SK-N-MC (cell line): ENCODE measurements around the gene NFATC1.

ENCODE experiments used
- EZH2 ChIP-seq: fragments of 200-600 bp; sonication (generic); IDR thresholded peaks from one replicate; pipeline ENCODE4 v1.6.1; 2017; ENCODE audit warnings: antibody characterized with exemption
- FOXP2 ChIP-seq: optimal IDR thresholded peaks from 2 replicates; pipeline ENCODE3; 2011; ENCODE audit warnings: mild to moderate bottlenecking, moderate library complexity; ENCODE audit not compliant: insufficient read depth; ENCODE audit errors: extremely low read length, control extremely low read depth
- POLR2AphosphoS5 ChIP-seq: IDR thresholded peaks from 2 replicates; pipeline ENCODE4 v1.6.1; 2012; ENCODE audit warnings: mild to moderate bottlenecking, low read depth, low read length, borderline replicate concordance

DNA sequence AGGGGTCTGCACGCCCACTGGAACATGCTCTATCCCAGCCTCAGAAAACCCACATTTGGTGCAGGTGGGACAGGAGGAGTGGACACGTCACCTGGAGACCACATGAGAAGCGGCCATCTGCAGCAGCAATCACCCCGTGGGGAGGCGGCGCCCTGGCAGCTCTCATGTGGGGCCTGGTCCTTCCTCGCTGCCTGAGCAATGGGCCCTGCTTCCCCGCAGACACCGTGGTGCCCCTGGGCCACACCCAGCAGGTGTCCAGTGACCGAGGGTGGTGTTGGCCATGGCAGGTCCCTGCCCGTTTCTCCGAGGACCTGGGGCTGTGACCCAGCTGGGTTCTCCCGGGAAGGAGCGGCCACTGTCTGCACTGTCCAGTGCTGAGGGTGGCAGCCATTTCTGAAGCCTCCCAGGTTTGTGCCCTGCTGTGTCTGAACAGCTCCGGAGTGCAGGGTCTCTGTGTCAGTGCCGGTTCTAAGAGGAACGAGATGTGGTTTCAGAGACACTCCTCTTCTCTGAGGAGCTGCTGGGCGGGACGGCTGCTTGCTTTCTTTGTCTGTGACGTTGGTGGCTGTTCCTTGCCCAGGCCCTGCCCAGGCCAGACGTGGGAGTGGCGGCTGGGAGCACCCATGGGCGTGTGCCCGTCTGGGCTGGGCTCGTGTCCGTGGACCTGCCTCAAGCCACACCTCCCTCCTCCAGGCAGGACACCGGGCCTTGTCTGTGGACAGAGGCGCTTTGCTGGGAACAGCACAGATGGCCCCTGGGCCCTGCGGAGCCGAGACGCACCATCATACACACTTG lies 44.8 kb downstream of the NFATC1 start:
- TF ChIP-seq EZH2 = no peak
- TF ChIP-seq POLR2AphosphoS5 = no peak
- no peak for TF ChIP-seq FOXP2
